Stimulated activated CD8-positive, alpha-beta memory T cell treated with anti-CD3 and anti-CD28 coated beads, Interleukin-15, amount 100 ng/mL, for 4 hours (primary cell): ENCODE data around the gene RUNX1.

Experiments
- DNase-seq, 2 donors: peaks; one replicate each; pipeline ENCODE4 v3.0.0-alpha.2; 2020; ENCODE audit warnings: low read depth in 2 of 2

The RUNX1 gene

GRCh38 chr21:35059742-35060141 lies 10.6 kb upstream of the RUNX1 start:
- DNase-seq: no peak

- DNase-seq: no peak
These were observed 9.0 kb upstream of the RUNX1 start for GRCh38 chr21:35058058-35058457.

DNA sequence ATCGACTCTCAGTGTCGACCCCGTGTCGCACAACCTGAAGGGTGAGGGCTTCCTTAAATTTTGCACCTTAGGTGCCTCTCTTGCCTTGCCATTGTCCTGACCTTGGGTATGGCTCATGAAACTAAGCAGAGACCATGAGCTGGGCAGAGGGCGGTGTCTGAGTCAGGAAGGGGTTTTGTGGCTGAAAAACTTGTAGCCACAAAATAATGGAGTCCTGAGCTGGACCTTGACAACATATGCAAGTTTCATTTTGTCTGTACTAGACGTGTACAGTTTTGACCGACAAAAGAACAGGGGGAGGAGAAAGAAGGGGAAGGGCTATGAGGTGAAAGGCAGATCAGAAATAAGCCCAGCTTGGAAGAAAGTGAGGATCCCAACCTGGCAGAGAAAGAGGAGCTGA lies 8.3 kb upstream of the RUNX1 start:
- no peak for DNase-seq

GRCh38 chr21:35053356-35054096 lies 4.4 kb upstream of the RUNX1 start:
- no peak for DNase-seq

DNA sequence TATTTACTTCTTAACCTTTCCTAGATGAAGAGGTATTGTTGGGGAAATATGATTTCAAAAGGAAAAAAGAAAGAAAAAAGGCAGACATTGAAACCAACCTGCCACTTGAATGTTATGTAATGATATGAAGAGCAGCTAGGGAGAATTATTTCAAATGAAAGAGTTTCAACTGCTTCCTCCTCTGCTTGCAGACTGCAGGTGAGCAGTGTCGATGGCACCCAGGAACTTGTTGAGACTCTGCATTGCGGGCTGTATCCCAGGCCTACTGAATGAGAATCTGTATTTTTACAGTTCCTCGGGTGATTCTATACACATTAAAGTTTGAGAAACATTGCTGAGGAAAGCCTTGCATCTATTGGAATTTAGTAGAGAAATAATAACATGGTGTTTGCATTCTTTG lies 3.7 kb upstream of the RUNX1 start:
- no peak for DNase-seq

GRCh38 chr21:35051287-35051818 lies 2.3 kb upstream of the RUNX1 start:
- peak; percentile 68 to 75 for DNase-seq

DNA sequence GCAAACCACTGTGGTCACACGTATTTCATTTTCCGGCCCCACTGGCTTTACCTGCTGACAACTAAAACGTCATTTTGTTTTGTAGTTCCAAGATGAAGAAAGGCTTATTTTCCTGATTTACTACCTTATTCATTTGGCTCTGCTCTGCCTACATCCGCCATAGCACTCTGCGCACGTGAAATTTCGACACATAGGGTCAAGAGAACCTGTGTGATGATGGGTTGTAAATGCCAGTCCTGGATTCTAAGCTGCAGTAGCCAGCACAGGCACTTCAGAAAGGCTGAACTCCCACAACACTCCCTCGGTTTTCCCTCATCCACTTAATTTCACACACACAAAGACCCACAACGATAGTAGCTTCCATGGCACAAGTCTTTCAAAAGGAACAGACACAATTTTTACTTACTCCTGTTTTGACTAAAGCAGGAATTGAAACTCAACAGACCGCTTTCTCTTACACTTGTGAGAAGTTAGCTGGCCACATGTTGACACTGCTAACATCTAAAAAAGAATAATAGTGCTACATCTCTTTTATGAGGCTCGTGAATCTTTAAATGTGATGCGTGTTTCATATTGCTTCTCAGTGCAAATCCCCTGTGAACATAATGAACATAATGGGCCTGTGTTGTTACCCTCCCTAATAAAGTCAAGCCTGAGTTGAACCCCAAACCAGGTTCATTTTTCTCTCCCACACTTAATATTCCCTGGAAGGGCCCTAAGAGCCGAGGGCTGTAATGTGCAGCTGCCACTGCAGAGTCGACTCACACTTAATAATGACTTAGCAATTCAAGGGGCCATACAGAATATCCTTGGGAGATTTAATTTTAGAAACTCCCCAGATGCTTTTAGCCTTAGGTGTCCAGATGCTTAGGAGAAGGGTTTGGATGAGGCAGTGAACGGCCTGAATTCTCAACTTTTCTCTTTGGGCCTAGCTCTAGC lies 1.5 kb upstream of the RUNX1 start:
- DNase-seq: no peak

GRCh38 chr21:35048183-35048601 lies 910 bp downstream of the RUNX1 start:
- no peak for DNase-seq

GRCh38 chr21:35046880-35047229 lies 2.2 kb downstream of the RUNX1 start:
- DNase-seq: no peak

DNA sequence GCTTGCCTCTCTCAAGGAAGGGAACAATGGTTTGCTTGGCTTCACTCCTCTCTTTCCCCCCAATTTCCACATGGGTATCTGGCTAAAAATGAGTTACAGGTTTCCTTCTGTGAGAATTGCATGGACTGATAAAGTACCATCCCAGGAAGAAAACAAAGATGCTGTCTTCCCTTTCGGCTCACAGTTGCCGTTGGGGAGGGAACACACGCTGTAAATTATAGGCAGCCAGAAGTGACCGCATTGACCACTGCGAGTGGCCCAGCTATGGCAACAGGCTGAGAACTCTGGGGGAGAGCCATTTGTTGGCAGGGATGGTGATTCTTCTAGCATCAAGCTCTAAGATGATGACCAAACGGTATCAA lies 2.9 kb downstream of the RUNX1 start:
- DNase-seq: no peak

GRCh38 chr21:35045542-35046262 lies 3.4 kb downstream of the RUNX1 start:
- DNase-seq: no peak

DNA sequence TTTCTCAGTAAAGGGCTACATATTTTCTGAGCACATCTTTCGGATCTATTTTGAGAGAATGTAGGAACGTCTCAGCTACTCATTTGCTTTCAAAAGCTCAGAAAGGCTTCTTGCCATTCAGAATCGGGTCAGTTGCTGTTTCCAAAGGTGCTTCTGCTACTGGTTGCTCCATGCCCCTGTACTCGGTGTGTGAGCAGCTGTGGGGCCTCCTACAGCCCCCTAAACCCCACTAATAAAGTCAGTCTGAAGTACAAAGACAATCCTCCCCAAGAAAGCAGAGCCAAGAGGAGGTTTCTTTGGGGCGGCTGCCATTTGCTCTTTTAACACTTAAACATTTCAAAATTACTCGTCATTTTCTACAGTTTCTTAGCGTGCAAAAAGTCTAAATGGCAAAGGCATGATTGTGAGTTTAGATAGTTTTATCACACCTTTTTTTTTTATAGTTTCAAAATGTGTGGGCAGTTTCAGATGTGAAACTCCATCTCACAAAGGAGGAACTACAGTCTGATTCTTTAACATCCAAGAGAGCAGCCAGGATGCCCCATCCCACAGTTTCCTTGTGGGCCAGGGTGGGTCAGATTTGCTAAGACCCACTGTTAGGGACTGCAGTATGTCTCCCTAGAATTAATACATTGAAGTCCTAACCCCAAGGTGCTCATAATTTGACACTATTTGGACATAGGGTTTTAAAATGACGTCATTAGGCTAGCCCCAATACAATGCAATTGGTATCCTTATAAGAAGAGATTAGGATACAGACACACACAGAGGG lies 4.1 kb downstream of the RUNX1 start:
- no peak for DNase-seq

DNA sequence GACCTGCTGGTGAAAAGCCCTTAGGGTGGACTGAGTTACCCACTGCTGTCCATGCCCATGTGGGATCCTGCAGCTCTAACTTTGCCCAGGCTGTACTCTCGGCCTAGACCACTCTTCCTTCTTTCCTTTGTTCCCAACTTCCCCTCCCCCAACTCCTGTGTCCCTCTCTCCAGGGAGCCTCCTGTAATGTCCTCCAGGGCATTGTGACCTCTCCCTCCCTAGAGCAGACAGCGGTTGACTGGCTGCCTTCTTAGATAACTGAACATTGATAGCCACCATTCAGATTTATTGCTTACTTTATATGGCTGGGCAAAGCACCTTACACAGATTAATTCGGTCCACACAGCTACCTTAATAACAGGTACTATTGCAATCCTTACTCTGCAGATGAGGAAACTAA lies 5.0 kb downstream of the RUNX1 start:
- no peak for DNase-seq

GRCh38 chr21:35043549-35043948 lies 5.6 kb downstream of the RUNX1 start:
- DNase-seq: no peak

DNA sequence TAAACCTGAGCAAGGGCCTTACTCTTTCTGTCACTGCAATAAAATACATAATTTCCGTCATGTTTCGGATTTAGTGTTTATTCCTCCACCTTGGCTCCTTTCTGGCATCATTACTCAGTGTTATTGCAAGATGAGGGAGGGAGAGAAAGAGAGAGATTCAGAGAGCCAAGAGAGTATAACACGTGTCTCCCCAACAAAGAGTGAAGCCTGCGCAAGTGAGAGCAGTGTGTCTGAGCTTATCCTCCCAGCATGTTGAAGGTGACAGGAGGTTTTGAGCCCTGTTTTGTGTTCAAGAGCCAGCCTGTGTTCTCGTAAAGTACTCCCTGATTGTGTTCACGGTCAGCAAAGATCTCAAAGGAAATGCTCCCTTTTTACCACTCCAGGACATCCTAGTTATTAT lies 6.3 kb downstream of the RUNX1 start:
- no peak for DNase-seq

GRCh38 chr21:35041881-35042280 lies 7.2 kb downstream of the RUNX1 start:
- DNase-seq: no peak

- no peak for DNase-seq
These were observed 8.0 kb downstream of the RUNX1 start for GRCh38 chr21:35041122-35041521.

DNA sequence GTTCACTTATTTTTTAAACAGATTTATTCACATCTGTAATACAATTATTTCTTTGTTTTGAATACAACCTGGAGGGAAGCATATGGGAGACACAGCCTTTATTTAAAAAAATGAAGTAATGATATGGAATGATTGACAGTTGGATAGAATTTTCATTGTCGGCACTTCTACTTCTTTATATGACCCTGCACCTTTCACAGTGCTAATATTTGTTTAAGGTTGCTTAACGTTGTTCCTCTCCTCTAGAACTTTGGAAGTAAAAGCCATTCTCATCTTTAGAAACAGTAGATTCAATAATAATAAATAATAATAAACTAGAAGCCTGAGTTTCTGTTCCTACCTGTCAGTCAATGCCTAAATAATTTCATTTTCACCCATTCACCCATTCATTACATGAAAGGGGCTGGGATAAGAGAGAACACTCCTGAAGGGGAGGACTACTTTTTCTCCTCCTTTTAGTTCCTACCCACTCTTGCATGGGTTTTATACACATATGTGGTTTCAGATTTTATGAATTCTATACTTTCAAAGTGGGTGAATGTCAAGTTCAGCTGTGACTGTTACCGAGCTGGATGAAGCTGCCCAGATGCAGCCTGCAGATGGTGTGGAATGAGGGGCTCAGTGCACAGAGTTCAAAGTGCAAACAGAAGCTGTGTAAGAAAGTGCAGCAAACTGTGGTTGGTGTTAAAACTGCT lies 9.4 kb downstream of the RUNX1 start:
- DNase-seq: no peak

- DNase-seq: no peak
These were observed 10.3 kb downstream of the RUNX1 start for GRCh38 chr21:35038772-35039319.

DNA sequence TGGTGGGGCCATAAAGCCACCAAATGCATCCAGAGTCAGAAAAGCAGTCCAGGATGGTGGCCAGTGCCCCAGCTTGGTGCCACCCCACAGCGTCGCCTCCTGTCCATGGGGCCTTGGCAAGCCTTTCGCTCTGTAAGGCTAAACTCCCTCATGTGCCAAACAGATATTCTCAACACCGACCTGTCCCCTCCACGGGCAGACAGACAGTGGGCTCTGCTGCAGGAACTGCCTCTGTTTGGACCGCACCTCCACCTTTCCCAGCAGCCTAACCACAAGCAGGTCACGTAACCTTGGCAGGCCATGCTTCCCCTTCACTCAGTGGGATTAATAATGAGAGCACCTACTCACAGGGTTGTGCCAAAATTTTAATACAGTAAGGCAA lies 11.7 kb downstream of the RUNX1 start:
- DNase-seq: no peak
